Gastrocnemius medialis (tissue), 4 donors: ENCODE measurements around the gene MAGEB6.
"Not testable (repeated sequence)": the region's sequence is repeated elsewhere in the genome, so short reads cannot be mapped to it uniquely, and the experiment has no call there.

Experiments used
- POLR2A ChIP-seq, 2 donors: fragments of 450-650 bp; IDR thresholded peaks; one replicate each; pipeline ENCODE4 v1.6.1; 2017; ENCODE audit warnings: antibody characterized with exemption in 2 of 2, mild to moderate bottlenecking in 2 of 2, moderate library complexity in 2 of 2
- TF ChIP-seq, protein P1 (sequence below), 5 experiments: fragments of 450-650 bp in 3 of 5; fragments of 200-600 bp in 2 of 5; sonication (generic) in 2 of 5; IDR thresholded peaks in 4 of 5; conservative IDR thresholded peaks in 1 of 5; 1 replicate in 4 of 5; 2 replicates in 1 of 5; pipeline ENCODE4 v1.5.1; 2016 to 2019; ENCODE audit warnings: antibody characterized with exemption in 5 of 5, mild to moderate bottlenecking in 3 of 5, moderate library complexity in 3 of 5

DNA sequence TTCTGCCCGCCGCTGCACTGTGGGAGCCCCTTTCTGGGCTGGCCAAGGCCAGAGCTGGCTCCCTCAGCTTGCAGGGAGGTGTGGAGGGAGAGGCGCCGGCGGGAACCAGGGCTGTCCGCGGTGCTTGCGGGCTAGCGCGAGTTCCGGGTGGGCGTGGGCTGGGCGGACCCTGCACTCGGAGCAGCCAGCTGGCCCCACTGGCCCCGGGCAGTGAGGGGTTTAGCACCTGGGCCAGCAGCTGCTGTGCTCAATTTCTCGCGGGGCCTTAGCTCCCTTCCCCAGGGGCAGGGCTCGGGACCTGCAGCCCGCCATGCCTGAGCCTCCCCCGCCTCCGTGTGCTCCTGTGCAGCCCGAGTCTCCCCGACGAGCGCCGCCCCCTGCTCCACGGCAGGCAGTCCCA lies 12.5 kb downstream of the MAGEB6 start:
- TF ChIP-seq, protein P1, sequence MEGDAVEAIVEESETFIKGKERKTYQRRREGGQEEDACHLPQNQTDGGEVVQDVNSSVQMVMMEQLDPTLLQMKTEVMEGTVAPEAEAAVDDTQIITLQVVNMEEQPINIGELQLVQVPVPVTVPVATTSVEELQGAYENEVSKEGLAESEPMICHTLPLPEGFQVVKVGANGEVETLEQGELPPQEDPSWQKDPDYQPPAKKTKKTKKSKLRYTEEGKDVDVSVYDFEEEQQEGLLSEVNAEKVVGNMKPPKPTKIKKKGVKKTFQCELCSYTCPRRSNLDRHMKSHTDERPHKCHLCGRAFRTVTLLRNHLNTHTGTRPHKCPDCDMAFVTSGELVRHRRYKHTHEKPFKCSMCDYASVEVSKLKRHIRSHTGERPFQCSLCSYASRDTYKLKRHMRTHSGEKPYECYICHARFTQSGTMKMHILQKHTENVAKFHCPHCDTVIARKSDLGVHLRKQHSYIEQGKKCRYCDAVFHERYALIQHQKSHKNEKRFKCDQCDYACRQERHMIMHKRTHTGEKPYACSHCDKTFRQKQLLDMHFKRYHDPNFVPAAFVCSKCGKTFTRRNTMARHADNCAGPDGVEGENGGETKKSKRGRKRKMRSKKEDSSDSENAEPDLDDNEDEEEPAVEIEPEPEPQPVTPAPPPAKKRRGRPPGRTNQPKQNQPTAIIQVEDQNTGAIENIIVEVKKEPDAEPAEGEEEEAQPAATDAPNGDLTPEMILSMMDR (IDR thresholded peaks at IDR 0.05 in 4 of 5, conservative IDR thresholded peaks at IDR 0.05 in 1 of 5), result not testable (repeated sequence)
- not testable (repeated sequence) for TF ChIP-seq POLR2A (IDR thresholded peaks at IDR 0.05)
